Right lobe of liver (tissue), 6 donors: ENCODE results near the gene CLEC18B. TPM values are rescaled to one million over a fixed set of nuclear protein-coding genes. Genes with fewer than 3 reads are reported as not detected.
A peak's percentile ranks its signal among the peaks of the same experiment; 100 is the strongest.

ENCODE experiments used
- ATAC-seq, 4 donors: fragments of 200-7000 bp; cut with Tn5 transposase; one replicate each; pipeline ENCODE4 v1.9.1; 2020; ENCODE audit warnings: mild to moderate bottlenecking in 4 of 4, moderate library complexity in 4 of 4
- DNase-seq, 3 donors: peaks; one replicate each; pipeline ENCODE4 v3.0.0-alpha.2; 2020
- H3K27ac ChIP-seq, 3 donors: fragments of 200-600 bp; one replicate each; pipeline ENCODE4 v1.8.0; 2022
- H3K27me3 ChIP-seq, 2 donors: fragments of 200-600 bp; one replicate each; pipeline ENCODE4 v1.8.0; 2022
- H3K36me3 ChIP-seq, 4 donors: fragments of 200-600 bp; sonication (generic) in 1 of 4; one replicate each; pipeline versions ENCODE4 v1.5.1 to v1.8.0; 2017 to 2022; ENCODE audit warnings: control low read depth in 1 of 4
- H3K4me1 ChIP-seq, 4 donors: fragments of 200-600 bp; sonication (generic) in 1 of 4; one replicate each; pipeline versions ENCODE4 v1.5.1 to v1.8.0; 2017 to 2022; ENCODE audit warnings: control low read depth in 1 of 4
- H3K4me3 ChIP-seq, 3 donors: fragments of 200-600 bp; one replicate each; pipeline ENCODE4 v1.8.0; 2022
- H3K9me3 ChIP-seq, 4 donors: fragments of 200-600 bp; sonication (generic) in 1 of 4; one replicate each; pipeline versions ENCODE4 v1.5.1 to v1.8.0; 2017 to 2022; ENCODE audit warnings: control low read depth in 1 of 4
- CTCF ChIP-seq, 4 donors: fragments of 200-600 bp in 3 of 4; fragments of 450-650 bp in 1 of 4; IDR thresholded peaks; one replicate each; pipeline versions ENCODE4 v1.5.1 to v1.8.0; 2016 to 2022; ENCODE audit warnings: antibody characterized with exemption in 4 of 4, mild to moderate bottlenecking in 2 of 4
- POLR2A ChIP-seq: fragments of 450-650 bp; IDR thresholded peaks from one replicate; pipeline ENCODE4 v1.6.1; 2017; ENCODE audit warnings: antibody characterized with exemption, mild to moderate bottlenecking
- WGBS: methylation state at CpG from one replicate; pipeline ENCODE4 v1.1.6; 2018; ENCODE audit warnings: low coverage, low lambda C conversion rate; ENCODE audit not compliant: insufficient coverage; ENCODE audit errors: missing lambda C conversion rate; 5-methylcytosine and 5-hydroxymethylcytosine counted together
- intact Hi-C, 2 donors: fragments of 100-400 bp; cut with DNase I; formaldehyde crosslinking; loops; one replicate each; pipeline versions ENCODE4 v1.11.2 to v1.14.1; 2022
- total RNA-seq, 6 experiments: library from RNA; depleted of rRNA in 2 of 6; stranded (reverse); fragments of >200 nt in 2 of 6; fragmentation: NEBNext Ultra II Directional in 3 of 6; extraction: Animal tissue kit (Norgen Biotek cat#: 25700) in 3 of 6; gene quantifications; one replicate each; pipeline versions ENCODE4 v1.1.0 to v1.2.4, GENCODE V29; 2016 to 2023
- donor health status: DM: no; HTN: yes; CAD: no.
- donor health status: DM: no; HTN: no; CAD: no.
- donor health status: DM: no; HTN: no; CAD: no.
- donor health status: DM: no; HTN: yes; CAD: no.
- donor health status: DM: no; HTN: yes; CAD: no.

Gene CLEC18B
- total RNA-seq, 6 experiments from 2014 or later, result 0.64 to 0.75 (median 0.71) TPM; not detected in 3

- intact Hi-C loops, result loop anchor here in 1 of 2 donors (10.0 kb wide), 1 partner anchor 170 kb away; no protein-coding TSS in a partner anchor
- WGBS, result 100% methylated on average over 2 of the region's 7 CpGs
- no peak for ATAC-seq
These were observed 33.9 kb upstream of the CLEC18B start for GRCh38 chr16:74455213-74455612.

GRCh38 chr16:74451951-74452758 lies 30.9 kb upstream of the CLEC18B start:
- H3K4me3 ChIP-seq, result no peak overlapping the region
- H3K27me3 ChIP-seq, result no peaks in the 10 kb centered on the region
- 67% methylated on average over 1 of the region's 14 CpGs for WGBS
- TF ChIP-seq CTCF (IDR thresholded peaks at IDR 0.05), result no peak
- TF ChIP-seq POLR2A, result no peak
- H3K9me3 ChIP-seq, result no peaks in the 10 kb centered on the region
- ATAC-seq, result no peak
- peaks cover 0 to 5% (median 0%) of the 10 kb centered on the region in 4 donors for H3K4me1 ChIP-seq
- H3K27ac ChIP-seq, result no peak overlapping the region
- intact Hi-C loops, result loop anchor here in 1 of 2 donors (10.0 kb wide), 1 partner anchor 173 kb away; no protein-coding TSS in a partner anchor
- no peak for DNase-seq
- H3K36me3 ChIP-seq, result peaks cover 0 to 61% (median 23%) of the 10 kb centered on the region in 4 donors

More at GRCh38 chr16:74455213-74455612, 33.9 kb upstream of the CLEC18B start:
- Histone ChIP-seq H3K36me3 (peaks cover 0 to 77% (median 28%) of the 10 kb centered on the region in 4 donors), H3K4me1 (no peaks in the 10 kb centered on the region), H3K27ac (no peak overlapping the region), H3K4me3 (no peak overlapping the region), H3K9me3 (no peaks in the 10 kb centered on the region), H3K27me3 (no peaks in the 10 kb centered on the region)
- no peak for TF ChIP-seq CTCF (IDR thresholded peaks at IDR 0.05)
- no peak for DNase-seq

GRCh38 chr16:74450967-74451760 lies 29.9 kb upstream of the CLEC18B start:
- no peak overlapping the region for H3K4me3 ChIP-seq
- no peaks in the 10 kb centered on the region for H3K9me3 ChIP-seq
- no peaks in the 10 kb centered on the region for H3K27me3 ChIP-seq
- WGBS, result 91% methylated on average over 11 of the region's 20 CpGs
- peaks cover 0 to 52% (median 18%) of the 10 kb centered on the region in 4 donors for H3K36me3 ChIP-seq
- DNase-seq (no peak), ATAC-seq (no peak)
- intact Hi-C loops, result loop anchor here in 1 of 2 donors (10.0 kb wide), 1 partner anchor 174 kb away; no protein-coding TSS in a partner anchor
- no peak overlapping the region for H3K27ac ChIP-seq
- no peak for TF ChIP-seq CTCF (IDR thresholded peaks at IDR 0.05)
- peaks cover 0 to 5% (median 0%) of the 10 kb centered on the region in 4 donors for H3K4me1 ChIP-seq

- no peak for DNase-seq
- intact Hi-C loops, result loop anchor here in 1 of 2 donors (10.0 kb wide), 1 partner anchor 175 kb away; no protein-coding TSS in a partner anchor
- Histone ChIP-seq H3K27ac (peak overlapping the region; percentile 32 to 39 (median 35)), H3K9me3 (no peaks in the 10 kb centered on the region), H3K4me3 (no peak overlapping the region), H3K27me3 (no peaks in the 10 kb centered on the region), H3K4me1 (peaks cover 0 to 5% (median 0%) of the 10 kb centered on the region in 4 donors), H3K36me3 (peaks cover 0 to 44% (median 15%) of the 10 kb centered on the region in 4 donors)
- no peak for ATAC-seq
- no peak for TF ChIP-seq POLR2A
- TF ChIP-seq CTCF (IDR thresholded peaks at IDR 0.05), result no peak
- 86% methylated on average over 3 of the region's 3 CpGs for WGBS
These were observed 29.0 kb upstream of the CLEC18B start for GRCh38 chr16:74450236-74450635.
